Stimulated activated CD8-positive, alpha-beta memory T cell treated with anti-CD3 and anti-CD28 coated beads, Interleukin-2, amount 100 ng/mL, for 48 hours (primary cell): ENCODE measurements around the gene BICDL1.

Source experiments
- DNase-seq, 2 donors: peaks; one replicate each; pipeline ENCODE4 v3.0.0-alpha.2; 2020; ENCODE audit warnings: low read depth in 2 of 2

The BICDL1 gene

DNA sequence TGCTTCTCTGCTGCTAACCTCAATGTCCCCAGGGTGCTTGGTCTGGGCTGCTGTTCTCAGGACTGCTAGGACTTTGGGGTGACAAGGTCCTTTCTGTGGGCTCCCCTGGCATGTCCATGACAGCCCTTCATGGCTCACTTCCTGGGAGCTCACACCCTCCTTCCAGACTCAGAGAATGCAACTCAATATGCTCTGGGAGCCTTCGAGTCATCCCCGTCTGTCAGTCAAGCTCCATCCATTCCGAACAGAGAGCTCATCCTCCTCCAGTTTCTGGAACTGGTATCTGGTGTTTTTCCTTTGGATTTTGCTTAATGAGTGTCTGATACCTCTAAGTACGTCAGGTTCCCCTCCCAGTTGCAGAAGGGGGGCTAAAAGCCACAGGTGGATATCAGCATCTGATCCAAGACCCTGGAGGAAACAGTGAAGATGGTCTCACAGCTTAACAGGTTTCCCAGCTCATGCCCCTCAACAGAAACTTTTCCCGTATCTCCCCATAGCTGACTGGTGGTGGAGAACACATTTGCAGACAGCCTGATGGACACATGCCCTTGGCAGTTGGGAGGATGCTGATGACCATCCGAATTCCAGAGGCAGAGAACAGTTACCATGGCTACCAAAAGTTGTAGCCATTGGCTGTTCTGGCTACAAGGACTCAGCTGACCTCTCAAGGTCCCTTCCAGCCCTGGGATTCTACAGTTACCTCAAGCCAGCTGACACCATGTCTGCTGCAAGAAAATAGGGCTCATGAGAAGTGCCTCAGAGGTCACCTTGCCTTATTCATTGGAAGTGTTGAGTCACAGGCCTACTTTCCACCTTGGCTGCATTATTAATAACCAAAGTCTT is 137.0 kb downstream of the BICDL1 start:
- DNase-seq, result no peak

DNA sequence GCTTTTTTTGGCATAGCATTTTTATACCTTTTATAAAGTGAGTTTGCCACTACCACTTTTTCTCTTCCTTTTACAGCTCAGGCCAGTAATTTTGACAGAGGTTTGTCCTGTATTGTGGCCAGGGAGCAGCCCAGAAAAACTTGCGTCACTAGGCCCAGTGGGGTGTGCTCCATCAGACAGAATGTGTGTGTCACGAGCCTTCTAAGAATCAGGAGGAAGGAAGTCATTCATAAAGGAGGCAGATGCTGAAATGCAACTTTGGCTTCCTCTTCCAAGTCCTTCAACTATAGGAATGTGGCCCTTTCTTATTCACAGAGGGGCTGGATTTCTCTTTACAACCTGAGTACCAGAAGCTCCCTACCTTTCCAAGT is 137.6 kb downstream of the BICDL1 start:
- DNase-seq, result no peak

DNA sequence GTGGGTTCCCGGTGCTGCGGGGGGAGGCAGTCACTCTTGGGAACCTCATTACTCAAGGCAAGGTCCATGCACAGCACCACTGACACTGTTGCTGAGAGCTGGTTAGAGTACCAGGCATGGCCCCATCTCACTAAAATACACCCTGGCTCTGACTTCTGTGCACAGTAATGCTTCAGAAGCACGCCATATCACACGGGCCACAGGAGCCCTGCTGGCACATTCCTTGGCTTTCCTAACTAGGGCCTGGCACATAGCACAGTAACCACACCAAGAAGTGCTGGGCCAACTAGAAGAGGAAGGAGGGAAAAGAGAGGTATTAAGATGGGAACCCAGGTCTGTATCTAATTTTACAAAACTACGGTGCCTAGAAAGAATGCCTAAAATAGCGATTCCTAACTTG is 141.0 kb downstream of the BICDL1 start:
- no peak for DNase-seq

DNA sequence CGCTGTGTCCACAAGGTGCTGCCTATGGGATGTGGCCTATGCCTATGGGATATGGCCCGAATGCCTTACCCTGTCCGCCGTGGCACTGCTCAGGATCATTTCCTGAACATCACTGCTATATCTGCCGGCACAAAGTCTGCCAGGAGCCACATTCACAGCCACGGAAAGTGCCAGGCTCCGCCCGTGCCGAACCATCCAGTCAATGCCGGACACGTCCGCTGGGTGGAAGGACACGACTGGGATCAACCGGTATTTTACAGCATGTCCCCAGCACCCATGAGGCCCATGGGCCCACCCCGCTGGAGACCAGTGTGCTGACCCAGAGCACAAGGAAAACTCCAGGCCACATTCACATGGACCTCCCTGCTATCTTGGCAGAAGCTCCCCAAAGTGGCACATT is 142.1 kb downstream of the BICDL1 start:
- DNase-seq, result no peak

DNA sequence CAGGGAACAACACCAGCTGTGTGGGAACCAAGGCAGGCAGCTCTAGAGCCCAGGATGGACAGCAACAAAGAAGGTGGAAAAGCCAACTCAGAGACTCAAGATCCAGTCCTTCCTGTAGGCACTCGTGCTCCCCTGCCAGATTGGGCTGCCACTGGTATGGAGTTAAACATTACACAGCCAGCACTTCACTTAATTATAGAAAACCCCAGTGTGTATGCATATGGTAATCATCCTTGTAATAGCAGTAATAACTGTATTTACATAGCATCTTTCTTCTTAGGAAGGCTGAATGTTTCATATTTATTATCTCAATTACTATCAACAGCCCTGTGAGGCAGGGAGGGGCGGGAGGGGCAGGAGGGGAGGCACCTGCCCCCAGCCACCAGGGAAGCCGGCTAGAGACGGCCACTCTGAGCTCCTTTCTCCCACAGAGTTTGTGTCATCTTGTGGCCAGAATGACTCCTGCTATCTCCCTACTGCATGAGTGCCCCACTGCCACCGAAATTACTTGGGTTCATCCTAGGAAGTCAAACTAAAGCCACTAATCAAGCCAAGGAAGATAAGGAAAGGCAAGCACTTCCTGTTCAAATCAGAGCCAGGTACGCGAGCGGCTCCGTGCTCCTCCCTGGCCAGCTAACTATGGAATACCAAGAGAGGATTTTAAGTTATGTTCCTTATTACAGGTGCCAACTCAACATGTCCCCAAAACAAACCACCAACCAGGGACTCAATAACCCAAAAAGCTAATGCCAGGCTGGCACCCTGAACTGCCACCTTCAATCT is 143.2 kb downstream of the BICDL1 start:
- DNase-seq, result no peak

DNA sequence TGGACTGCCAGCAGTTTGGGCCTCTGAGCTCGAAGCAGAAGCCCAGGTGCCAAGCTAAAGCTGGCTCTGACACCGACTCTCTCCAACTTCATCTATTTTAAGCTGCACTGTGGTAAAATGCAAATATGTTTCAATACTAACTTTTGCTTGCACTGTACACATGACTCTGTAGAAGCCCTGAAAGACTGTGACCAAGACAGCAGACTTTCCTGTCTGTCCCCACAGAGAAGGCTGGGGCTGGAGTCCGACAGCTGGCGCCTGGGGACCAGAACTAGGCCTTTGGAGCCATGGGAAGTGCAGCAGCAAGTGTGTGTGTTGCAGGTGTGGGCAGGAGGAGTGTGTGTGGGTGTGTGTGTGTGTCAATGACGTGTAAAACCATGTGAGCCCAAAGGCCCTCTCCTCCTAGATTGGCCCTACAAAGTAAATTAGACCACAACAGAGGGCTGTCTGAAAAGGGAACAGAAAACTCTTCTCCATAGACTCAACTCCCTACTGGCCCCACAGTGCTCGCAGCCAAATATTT is 143.9 kb downstream of the BICDL1 start:
- no peak for DNase-seq

DNA sequence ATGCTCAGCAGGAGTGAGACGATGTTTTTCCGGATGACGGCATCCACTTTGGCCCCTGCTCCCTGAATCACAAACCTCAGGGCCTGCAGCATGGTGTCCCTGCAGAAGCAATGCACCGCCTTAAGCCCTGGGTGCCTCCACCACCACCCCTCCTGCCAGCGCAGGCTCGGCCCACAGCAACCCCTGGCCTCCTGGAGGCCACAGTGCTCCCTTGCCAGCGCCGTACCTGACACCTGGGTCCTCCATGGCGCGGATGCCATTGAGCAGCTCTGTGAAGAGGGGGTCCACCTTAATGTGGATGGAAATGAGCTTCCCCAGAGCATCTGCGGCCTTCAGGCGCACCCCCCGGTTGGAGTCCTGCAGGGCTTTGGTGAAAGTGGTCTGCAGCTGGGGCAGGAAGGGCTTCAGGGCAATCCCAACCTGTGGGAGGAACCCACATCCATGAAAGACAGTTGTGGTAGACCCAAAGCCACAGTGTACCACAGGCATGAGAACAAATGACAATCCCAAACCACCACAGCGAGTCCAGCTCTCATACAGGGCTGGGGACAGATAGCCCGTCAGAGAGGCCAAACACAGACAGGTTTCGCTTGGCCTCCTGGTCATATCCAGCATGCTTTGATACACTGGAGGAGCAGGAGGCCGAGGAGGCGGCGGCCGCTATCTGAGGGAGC is 145.4 kb downstream of the BICDL1 start:
- DNase-seq, result no peak

DNA sequence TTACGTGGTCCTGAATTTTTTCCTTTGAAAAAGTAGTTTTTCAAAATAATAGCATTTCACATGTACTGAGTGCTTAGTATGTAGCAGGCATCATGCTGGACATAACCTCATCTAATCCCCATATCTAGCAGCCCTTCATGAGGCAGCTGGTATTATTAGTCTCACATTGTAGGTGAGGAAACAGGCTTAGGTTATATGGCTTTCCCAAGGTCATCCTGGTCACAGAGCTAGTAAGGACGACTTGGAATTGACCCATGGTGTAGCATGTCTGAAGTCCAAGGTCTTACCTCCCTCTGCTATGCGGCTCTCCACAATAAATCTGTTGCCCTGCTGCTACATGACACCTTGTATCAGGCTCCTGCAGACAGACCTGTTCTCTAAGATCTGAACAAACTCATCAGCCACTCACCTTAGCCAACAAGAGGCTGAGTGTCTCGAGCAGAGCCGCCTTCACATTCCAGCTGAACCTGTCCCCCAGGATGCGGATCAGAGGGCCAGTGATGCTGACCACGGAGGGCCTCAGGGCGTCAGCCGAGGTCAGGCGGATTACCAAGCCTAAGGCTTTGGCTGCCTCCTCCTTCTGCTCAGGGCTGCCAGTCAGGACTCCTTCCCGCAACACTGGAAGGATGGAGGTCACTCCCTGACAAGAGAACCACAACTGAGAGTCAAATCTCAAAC is 147.2 kb downstream of the BICDL1 start:
- no peak for DNase-seq

DNA sequence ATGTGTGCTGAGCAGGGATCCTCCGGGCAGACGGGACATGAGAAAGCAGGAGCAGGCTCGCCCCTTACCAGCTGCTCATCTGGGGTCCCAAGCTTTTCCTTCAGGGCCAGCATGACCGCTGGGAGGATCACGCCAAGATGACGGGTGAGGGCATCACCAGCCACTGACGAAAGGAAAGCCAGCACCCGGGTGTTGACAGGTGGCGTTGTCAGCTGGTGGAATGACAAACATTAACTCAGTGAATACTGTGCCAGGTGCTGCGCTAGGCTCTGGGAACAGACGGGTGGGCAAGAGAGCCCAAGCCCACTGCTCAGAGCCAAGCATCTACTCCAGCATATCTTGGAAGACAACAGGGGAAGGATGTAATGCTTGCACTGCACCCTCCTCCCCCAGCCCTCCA is 148.8 kb downstream of the BICDL1 start:
- no peak for DNase-seq

DNA sequence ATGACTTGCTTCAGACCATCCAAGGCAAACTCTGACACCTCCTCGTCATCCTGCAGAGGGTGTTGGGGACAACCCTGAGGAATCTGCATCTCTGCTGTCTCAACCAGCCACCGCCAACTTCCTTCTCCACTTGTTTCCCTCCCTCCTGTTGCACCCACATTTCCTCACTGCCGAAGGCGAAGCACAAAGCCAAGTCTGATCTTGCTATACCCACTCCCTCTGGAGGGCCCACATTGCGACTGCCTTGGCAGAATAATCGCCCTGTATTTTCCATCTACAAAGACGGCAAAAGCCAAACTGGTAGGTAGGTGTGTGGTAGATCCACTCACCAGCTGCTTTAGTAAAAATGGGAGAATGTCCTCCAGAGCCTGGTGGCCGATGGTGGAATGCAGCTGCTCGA is 149.3 kb downstream of the BICDL1 start:
- no peak for DNase-seq

DNA sequence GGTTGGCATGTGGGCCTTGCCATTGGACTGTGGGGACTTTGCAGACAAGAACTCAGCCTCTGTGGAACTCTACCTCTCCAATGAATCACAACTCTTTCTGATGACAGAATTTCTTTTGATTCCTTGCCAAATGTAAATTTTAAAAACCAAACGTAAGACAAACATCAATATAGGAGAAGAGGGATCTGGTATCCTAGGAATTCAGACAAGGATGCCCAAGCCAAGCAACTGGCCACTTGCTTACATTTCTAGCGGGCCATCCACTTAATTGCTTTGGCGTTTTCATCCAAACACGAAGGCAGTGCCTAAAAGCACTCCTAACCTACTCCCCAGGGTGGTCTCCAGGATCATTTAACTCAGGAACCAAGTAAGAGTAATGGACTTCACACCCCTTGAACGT is 150.9 kb downstream of the BICDL1 start:
- DNase-seq, result no peak

DNA sequence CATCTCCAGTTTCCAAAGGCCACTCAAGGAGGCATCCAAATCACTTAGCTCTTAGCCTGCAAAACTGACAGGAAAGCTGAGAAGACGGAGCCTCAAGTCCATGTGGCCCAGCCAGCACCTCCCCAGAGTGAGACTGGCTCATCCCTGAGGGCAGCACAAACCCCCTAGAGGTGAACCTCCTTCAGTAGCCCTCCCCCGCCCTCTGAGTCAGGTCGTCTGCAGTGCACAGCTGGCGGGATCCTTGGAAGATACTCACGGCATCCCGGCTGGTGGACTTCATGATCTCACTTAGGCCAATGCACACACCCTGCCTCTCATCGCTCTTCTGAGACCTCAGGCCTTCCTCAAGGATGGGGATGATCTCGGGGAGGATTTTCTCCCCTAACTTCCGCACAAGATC is 151.6 kb downstream of the BICDL1 start:
- no peak for DNase-seq

DNA sequence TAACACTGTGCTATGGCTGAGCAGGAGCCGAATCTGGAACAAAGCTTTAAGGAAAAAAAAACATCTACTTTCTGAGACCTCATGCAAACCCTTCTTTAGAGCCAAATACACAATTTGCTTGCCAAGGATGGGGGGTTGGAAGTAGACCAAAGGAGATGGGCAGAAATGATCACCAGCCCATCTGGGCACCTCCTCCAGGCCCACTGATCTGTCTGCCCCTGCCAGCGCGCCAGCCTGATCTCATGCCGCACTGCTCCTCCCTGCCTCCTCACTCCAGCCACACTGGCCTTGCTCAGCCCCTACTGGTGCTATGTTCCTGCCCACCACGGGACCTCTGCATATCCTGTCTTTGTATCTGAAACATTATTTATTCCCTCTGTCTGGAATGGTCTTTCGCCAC is 152.3 kb downstream of the BICDL1 start:
- no peak for DNase-seq

DNA sequence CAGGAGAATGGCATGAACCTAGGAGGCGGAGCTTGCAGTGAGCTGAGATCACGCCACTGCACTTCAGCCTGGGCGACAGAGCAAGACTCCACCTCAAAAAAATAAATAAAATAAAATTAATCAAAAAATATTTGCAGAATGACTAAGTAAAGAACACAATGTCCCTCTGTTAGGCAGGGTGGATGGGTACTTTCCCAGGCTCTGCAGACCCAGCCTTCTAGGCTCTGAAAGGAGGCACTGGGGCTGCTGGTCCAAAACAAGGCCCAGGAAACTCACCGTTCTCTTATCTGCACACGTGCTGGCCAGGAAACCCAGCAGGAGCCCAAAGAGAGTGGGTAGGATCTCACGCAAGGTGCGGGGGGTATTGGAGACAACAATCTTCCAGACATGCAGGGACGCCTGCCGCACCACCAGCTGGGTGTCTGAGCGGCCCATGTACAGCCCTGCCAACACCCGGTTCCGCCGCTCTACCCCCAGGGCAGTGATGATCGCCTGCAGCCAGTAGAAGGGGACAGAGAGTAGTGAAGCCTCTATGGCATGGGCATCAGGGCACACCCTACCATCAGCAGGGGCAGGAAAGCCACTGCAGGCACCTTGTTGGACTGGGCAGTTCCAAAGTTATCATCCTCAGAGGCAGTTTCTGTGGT is 153.3 kb downstream of the BICDL1 start:
- DNase-seq, result no peak
